Upper lobe of right lung (tissue), 1 donor: ENCODE results near the gene SRGAP1. TPM values are rescaled to one million over a fixed set of nuclear protein-coding genes. Genes with fewer than 3 reads are reported as not detected.

Experiments
- ATAC-seq: fragments of 200-7000 bp; cut with Tn5 transposase; one replicate; pipeline ENCODE4 v1.9.1; 2020; ENCODE audit warnings: mild to moderate bottlenecking, moderate library complexity
- DNase-seq: peaks from one replicate; pipeline ENCODE4 v3.0.0-alpha.2; 2020
- H3K27ac ChIP-seq: fragments of 200-600 bp; one replicate; pipeline ENCODE4 v1.8.0; 2022
- H3K27me3 ChIP-seq: fragments of 200-600 bp; one replicate; pipeline ENCODE4 v1.8.0; 2022; ENCODE audit warnings: mild to moderate bottlenecking
- H3K36me3 ChIP-seq: fragments of 200-600 bp; one replicate; pipeline ENCODE4 v1.8.0; 2022
- H3K4me1 ChIP-seq: fragments of 200-600 bp; one replicate; pipeline ENCODE4 v1.8.0; 2022
- H3K4me3 ChIP-seq: fragments of 200-600 bp; one replicate; pipeline ENCODE4 v1.8.0; 2022; ENCODE audit warnings: mild to moderate bottlenecking
- H3K9me3 ChIP-seq: fragments of 200-600 bp; one replicate; pipeline ENCODE4 v1.8.0; 2022
- intact Hi-C: fragments of 100-400 bp; cut with DNase I; formaldehyde crosslinking; loops from one replicate; pipeline ENCODE4 v1.11.0; 2022
- total RNA-seq: library from RNA; stranded (reverse); fragmentation: NEBNext Ultra II Directional; extraction: Animal tissue kit (Norgen Biotek cat#: 25700); gene quantifications from one replicate; pipeline ENCODE4 v1.2.1, GENCODE V29; 2021
- TF ChIP-seq, protein P1 (sequence below): fragments of 200-600 bp; IDR thresholded peaks from one replicate; pipeline ENCODE4 v1.8.0; 2022; ENCODE audit warnings: antibody characterized with exemption
- donor health status: DM: no; HTN: yes; CAD: no; lungs with severe emphysema.

The SRGAP1 gene
- total RNA-seq, 1 donor from 2014 or later = 11.4 TPM

DNA sequence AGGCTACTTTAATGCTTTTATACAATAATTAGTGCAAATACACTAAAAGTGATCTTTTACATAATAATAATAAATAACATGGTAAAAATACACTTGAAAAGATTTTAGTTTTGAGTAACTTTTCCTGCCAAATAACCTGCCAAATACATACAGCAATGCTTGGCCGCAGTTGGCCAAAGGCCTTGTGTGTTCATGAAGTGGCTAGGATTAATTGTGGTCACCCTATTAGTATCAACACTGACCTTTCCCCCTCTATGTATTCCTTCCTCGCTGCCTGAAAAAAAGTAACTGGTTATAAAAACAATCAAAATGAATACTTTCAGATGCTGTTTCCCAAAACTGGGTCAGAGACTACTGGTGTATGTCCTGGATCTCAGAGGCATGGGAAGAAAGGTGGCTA is 343.3 kb downstream of the SRGAP1 start:
- TF ChIP-seq, protein P1, sequence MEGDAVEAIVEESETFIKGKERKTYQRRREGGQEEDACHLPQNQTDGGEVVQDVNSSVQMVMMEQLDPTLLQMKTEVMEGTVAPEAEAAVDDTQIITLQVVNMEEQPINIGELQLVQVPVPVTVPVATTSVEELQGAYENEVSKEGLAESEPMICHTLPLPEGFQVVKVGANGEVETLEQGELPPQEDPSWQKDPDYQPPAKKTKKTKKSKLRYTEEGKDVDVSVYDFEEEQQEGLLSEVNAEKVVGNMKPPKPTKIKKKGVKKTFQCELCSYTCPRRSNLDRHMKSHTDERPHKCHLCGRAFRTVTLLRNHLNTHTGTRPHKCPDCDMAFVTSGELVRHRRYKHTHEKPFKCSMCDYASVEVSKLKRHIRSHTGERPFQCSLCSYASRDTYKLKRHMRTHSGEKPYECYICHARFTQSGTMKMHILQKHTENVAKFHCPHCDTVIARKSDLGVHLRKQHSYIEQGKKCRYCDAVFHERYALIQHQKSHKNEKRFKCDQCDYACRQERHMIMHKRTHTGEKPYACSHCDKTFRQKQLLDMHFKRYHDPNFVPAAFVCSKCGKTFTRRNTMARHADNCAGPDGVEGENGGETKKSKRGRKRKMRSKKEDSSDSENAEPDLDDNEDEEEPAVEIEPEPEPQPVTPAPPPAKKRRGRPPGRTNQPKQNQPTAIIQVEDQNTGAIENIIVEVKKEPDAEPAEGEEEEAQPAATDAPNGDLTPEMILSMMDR = no peak
- Histone ChIP-seq H3K27me3 (no peaks in the 10 kb centered on the region), H3K9me3 (no peaks in the 10 kb centered on the region), H3K4me3 (no peak overlapping the region), H3K27ac (no peak overlapping the region), H3K4me1 (no peaks in the 10 kb centered on the region), H3K36me3 (no peaks in the 10 kb centered on the region)
- DNase-seq (no peak), ATAC-seq (no peak)
- intact Hi-C loops = loop anchor here (10.0 kb wide), 2 partner anchors 57 to 343 kb away; partner anchors contain the start of gene SRGAP1

DNA sequence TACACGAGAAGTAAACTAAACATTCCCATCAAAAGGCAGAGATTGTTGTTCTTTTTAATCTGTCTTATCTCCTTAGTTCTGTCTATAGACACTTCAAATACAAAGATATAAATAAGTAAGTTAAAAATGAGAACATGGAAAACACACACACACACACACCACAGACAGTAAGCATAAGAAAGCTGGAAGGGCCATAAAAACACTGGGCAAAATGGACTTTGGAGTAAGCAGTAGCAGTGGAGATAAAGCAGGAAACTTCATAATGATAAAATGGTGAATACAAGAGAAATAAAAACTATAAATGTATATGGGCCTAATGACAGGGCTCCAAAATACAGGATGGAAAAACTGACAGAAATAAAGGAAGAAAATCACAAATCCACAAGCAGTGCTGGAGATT is 345.0 kb downstream of the SRGAP1 start:
- intact Hi-C loops = loop anchor here (10.0 kb wide), 2 partner anchors 55 to 345 kb away; partner anchors contain the start of gene SRGAP1
- Histone ChIP-seq H3K27me3 (no peaks in the 10 kb centered on the region), H3K4me3 (no peak overlapping the region), H3K27ac (no peak overlapping the region), H3K9me3 (no peaks in the 10 kb centered on the region), H3K4me1 (no peaks in the 10 kb centered on the region), H3K36me3 (no peaks in the 10 kb centered on the region)
- TF ChIP-seq, protein P1 = no peak
- ATAC-seq = no peak
- no peak for DNase-seq

DNA sequence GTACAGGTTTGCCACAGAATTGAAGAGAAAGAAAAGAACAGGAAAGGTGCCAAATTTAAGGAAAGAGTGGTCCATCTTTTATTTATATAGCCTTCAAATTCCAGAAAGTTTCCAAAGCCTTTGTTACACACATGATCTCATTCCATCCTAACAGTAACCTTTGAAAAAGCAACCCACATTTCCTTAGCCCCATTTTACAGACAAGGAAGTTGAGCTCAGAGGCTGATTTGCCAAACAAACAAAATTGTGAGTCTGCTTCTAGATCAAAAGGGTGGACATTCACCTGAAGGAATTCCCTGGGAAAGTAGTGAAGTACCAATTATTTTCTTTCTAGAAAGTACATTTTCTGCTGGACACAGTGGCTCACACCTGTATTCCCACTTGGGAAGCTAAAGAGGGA is 345.6 kb downstream of the SRGAP1 start:
- H3K36me3 ChIP-seq = no peaks in the 10 kb centered on the region
- TF ChIP-seq, protein P1 = no peak
- no peaks in the 10 kb centered on the region for H3K9me3 ChIP-seq
- DNase-seq (no peak), ATAC-seq (no peak)
- H3K4me1 ChIP-seq = no peaks in the 10 kb centered on the region
- H3K4me3 ChIP-seq = no peak overlapping the region
- no peak overlapping the region for H3K27ac ChIP-seq
- intact Hi-C loops = no loop called here
- no peaks in the 10 kb centered on the region for H3K27me3 ChIP-seq

DNA sequence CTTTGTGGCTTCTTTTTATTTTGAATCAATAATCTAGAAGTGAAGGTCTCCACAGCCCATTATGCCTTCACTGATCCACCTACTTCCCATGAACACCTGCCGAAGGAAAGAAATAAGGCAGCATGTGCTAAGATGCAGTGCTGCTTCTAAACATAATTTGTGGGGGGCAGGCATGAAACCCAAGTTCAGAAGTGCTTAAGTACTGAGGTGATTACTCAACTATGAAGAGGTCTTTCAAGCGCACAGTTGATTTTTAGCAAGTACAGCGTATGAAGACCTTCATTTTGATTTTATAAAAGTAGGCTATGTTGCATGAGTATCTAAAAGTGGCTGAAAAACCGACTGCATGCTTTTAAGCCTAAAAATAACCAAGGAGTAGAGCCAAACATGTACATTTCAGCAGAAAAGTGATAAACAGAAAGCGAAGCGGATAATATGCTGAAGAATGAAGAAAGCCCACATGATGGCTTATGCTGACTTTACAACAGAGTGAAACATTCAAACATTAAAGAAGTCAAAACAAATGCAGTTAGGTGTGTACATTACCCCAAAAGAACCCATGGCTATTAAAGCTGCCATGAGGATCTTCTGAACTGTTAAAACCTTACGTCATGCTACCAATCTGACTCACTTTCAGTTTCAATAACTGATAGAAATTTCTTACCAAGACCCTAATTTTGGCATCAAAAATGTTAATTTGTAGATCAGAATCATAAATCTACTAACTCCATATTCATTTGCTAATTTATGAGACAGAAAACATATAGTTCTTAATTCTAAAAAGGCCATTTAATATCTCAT is 348.3 kb downstream of the SRGAP1 start:
- DNase-seq = no peak
- Histone ChIP-seq H3K9me3 (no peaks in the 10 kb centered on the region), H3K27ac (no peak overlapping the region), H3K27me3 (no peaks in the 10 kb centered on the region), H3K4me1 (no peaks in the 10 kb centered on the region), H3K4me3 (no peak overlapping the region), H3K36me3 (no peaks in the 10 kb centered on the region)
- no peak for ATAC-seq
- intact Hi-C loops = no loop called here
- TF ChIP-seq, protein P1 = no peak

DNA sequence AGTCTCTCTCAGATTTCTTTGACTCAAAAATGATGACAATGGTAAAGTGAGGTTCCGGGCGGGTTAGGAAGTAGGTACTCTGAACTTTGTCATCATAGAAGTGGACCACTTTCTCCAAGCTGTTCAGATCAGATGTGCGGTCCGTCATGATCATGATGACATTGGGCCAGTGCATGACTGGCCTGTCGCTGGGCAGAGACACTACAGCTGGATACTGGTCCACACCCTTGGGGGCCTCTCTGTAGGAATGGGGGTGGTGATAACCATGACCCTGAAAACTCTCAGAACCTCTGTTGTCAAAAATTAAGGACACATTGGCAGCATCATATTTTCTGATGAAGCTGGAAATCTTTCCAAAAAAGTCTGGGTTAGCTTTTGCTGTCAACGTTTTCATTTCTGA is 349.4 kb downstream of the SRGAP1 start:
- Histone ChIP-seq H3K4me3 (no peak overlapping the region), H3K27me3 (no peaks in the 10 kb centered on the region), H3K9me3 (no peaks in the 10 kb centered on the region), H3K4me1 (no peaks in the 10 kb centered on the region), H3K27ac (no peak overlapping the region), H3K36me3 (no peaks in the 10 kb centered on the region)
- ATAC-seq (no peak), DNase-seq (no peak)
- TF ChIP-seq, protein P1 = no peak
- intact Hi-C loops = no loop called here
